Stimulated activated CD4-positive, alpha-beta T cell treated with anti-CD3 and anti-CD28 coated beads, Interleukin-4, amount 100 ng/mL, for 48 hours (primary cell): ENCODE measurements around the gene ANKFN1.

Source experiments
- DNase-seq, 2 donors: peaks; one replicate each; pipeline ENCODE4 v3.0.0-alpha.2; 2020; ENCODE audit warnings: low read depth in 2 of 2

ANKFN1 gene

DNA sequence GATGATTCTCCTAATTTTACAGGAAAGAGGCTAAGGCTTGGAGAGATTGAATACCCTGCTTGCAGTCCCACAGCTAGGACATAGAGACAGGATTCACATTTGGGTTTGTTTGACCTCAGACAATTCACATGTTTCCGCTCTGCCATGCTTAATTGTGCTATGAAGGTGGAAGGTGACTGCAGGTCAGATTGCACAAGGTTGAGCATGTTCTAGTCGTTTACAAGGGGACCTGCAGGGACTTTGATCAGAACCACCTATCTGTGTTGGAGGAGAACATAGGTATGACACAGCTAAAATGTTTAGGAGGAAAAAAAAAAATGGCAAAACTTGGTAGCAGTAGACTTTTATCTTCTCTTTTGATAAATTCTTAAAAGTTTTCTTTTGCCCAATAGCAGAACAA, 4.9 kb upstream of the ANKFN1 start:
- DNase-seq = no peak

DNA sequence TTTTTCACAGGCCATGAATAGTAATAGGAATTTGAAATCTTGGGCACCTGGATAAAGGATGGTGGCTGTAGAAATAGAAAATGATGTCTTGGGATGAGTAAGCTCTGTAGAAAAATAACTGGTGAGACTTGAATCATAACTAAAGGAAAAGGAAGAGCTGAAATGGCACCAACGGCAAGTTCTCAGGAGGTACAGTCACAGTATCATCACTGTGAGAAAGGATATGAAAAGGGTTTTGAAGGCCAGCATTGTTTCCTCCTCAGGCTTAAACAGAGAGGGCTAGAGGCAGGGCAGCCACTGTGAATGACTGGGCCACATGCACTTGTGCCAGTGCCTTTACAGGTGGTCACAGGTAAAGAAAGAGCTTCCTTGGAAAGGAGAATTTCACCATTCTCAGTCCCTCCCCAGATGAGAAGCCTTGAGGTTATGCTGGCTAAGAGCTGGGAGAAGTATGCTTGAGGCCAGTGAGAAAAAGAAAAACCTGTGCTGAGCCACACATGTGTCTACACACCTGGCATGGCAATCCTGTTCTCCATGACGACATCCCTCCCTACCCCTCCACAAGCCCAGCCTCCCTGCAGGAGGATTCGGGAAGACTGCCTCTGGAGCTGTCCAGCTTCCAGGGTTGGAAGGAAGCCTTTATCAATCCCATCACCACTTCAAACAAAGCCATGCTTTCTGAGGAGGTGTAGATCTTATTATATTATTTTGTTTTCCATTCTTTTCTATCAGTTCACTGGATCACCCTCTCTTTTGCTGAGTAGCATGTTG, 3.8 kb upstream of the ANKFN1 start:
- no peak for DNase-seq

DNA sequence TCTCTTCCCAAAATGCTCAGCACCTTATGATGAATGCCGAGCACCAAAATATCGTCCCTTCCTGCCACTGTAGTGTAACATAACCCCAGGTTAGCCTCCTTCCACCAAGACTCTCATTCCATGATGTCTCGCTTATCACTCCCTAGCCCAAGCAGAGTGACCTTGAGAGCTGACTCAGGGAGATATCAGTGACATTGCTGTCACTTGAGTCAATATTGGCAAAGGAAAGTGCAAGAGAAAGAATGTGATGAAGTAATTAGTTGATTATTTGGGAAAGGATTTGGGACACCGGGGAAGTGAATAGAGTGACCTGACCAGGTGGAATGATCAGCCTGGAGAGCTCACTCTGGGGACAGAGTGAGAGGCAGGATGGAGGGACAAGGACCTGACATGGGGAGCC, 2.6 kb upstream of the ANKFN1 start:
- no peak for DNase-seq

DNA sequence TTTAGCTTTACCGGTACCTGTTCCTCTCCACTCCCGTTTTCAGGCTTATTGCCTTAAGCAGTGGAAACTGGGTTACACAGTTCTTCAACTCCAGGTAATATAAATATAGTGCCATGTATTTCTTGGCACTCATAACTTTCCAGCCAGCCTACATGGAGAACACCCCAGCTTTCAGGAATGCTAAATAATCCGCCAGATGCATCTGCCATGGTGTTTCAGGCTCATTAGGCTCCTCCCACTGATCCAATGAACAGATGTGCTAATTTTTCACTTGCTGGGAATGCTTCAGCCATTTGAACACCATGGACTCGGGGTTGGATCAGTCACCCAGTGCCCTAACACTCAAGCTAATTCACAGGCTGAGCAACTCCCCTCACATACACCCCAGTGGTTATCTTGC, 4.6 kb downstream of the ANKFN1 start:
- no peak for DNase-seq

DNA sequence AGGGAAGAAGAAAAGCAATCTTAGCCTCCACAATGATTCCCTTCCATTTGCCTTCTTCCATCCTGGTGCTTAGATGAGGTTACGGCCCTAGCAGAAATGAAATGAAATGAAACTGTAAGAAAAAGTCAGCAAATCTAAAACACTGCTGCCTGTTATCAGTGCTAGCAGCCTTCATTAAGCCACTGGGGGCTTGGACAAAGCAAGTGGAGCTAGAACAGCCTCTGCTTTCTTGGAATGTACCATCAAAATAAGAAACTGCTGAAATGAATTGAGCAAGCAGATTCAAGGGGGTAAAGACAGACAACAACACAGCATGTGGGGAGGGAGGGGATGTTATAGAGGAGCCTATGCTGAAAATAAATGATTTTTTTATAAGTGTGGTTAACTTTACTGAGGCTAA, 5.1 kb downstream of the ANKFN1 start:
- no peak for DNase-seq

- no peak for DNase-seq
Observed at GRCh38 chr17:56158915-56159825, 5.9 kb downstream of the ANKFN1 start.

DNA sequence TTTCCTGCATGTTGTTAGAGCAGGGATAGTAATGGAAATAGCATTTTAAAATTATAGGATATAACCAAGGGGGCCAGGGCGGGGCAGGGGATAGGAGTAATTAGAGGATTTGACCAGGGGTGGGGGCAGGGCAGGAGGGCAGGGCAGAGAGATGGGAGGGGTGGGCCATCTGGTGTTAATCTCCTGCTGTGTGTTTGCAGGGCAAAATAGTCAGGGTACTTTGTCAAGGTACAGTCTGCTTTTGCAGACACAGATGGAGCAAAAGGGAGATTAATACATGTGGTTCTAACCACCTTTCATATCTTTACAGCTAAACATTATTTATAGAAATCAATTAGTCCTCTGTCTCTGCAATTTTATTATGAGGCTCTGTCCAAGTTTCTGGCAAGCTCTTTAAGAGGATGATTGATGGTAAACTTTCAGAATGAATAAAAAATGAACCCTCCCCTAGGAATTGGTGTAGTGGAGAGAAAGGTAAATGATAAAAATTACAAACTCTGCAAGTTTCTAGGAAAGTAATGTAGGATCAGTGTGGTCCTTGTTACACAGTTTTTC, 6.6 kb downstream of the ANKFN1 start:
- DNase-seq = no peak

- DNase-seq = no peak
Observed at GRCh38 chr17:56160422-56160821, 7.1 kb downstream of the ANKFN1 start.

GRCh38 chr17:56165072-56165641, 11.9 kb downstream of the ANKFN1 start:
- no peak for DNase-seq

- DNase-seq = no peak
Observed at GRCh38 chr17:56167491-56167890, 14.2 kb downstream of the ANKFN1 start.

DNA sequence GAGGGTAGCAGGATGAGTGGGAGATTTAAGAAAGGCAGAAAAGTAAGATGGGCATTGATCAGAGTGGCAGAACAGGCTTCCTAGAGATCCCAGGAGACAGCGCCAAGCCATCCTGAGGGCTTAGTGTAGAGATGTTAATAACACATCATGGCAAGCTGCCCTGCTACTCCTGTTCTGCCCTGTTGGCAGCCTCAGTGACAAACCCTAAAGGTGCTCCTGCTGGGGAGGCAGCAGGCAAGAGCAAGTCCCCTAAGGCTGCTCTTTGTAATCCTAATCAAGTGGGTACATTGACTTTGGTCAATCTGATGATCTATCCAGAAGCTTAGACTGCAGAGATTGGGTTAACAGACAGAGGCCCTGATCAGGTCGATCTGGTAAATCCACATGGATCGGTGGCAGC, 16.3 kb downstream of the ANKFN1 start:
- no peak for DNase-seq

DNA sequence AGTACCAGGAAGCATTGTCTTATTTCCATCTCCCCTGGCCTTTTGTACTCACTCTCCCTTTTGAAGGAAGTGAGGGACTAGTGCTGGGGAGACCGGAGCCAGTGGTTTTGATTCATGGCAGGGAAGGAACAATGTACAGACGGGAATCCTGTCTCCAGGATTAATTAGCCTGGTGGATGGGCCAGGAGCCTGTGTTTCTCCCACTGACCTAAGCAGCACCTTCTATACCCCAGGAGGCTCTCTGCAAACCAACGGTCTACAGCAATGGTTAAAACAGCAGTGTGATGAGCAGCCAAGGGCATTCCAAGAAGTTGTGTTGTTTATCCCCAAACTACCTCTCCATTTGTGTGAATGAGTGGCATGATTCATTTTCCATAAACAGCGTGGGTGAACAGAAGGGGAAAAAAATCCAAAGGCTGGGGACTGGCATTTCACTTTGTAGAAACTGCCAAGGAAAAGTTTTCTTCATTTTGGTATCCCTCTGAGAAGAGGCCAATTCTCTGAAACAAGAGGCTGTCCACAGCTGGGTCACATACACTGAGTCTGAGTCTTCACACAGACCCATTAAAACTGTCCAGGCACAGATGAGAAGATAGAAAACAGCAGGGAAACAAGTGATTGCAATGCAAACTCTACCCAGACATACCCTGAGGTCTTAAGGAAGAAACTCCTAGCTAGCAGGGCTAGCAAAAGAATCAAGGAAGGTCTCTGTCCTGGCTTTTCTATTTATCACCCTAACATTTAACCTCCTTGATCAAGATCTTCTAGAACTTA, 18.1 kb downstream of the ANKFN1 start:
- DNase-seq = no peak

GRCh38 chr17:56172517-56172982, 19.3 kb downstream of the ANKFN1 start:
- DNase-seq = no peak

GRCh38 chr17:56173026-56173425, 19.8 kb downstream of the ANKFN1 start:
- DNase-seq = no peak

DNA sequence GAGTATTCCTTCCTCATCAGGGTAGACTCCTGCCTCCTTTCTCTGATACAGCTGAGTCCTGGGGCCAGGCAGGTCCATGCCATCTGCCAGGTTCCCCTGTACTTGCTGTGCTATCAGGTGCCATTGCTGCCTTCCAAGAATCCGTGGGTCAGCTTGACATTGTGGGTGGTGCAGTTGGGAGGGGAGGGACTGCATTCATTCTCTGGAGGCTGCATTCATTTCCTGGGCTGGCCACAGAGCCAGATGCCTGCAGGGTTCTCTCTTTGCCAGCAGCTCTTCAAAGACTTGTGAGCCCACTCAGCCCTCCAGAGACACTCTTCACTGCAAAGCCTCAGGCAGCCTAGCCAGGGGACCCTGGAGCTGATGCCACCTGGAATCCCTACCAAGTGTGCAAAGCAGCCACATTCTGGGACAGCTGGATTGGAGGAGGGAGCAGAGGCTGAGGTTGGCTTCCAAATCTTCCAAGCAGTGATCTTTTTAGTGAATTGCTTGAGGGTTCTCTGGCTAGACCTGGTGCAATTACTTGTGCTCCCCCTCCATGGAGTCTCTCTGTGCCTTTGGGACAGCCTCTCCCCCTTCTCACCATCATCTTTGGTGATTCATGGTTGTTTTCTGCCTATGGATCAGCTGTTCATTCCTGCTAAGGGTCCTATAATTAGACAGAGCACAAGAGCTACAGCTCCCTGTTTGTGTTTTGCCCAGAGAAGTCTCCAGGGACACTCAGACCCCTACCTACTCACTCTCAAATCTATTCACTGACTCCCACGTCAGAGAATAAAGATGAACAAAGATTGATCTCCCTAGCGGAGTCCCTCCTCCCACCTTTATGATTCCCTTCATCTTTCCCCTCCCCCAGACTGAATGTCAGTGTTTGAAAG, 20.9 kb downstream of the ANKFN1 start:
- DNase-seq = no peak

DNA sequence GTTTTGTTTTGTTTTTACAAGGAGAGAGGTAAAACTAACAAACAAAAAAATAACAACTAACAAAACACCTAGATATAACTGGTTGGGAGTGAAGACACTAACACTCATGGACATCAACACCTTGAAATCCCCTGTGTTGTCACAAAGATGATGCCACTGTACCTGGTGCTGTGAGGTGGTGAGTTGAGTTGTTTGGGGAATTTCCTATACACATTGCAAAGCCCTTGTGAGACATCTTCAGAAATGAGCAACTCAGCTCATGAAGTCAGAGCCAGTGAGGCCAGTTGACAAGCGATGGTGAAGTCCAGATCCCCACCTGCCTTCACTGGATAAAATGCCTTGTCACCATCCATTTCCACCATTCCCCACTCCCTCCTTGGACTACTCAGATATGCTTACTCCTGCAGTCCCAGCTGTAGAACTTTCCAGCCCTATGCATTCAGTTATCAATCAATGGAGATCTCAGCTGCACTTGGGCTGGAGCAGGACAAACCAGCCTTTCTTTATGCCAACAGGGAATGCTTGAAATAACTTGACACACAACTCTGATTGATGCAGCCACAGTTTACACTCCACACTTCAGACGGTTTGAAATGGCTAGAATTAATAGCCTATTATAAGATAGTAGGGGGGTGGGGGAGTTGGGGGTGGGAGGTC, 22.2 kb downstream of the ANKFN1 start:
- no peak for DNase-seq

GRCh38 chr17:56176091-56176490, 22.8 kb downstream of the ANKFN1 start:
- no peak for DNase-seq

GRCh38 chr17:56177361-56177760, 24.1 kb downstream of the ANKFN1 start:
- no peak for DNase-seq

GRCh38 chr17:56178203-56178602, 24.9 kb downstream of the ANKFN1 start:
- no peak for DNase-seq

DNA sequence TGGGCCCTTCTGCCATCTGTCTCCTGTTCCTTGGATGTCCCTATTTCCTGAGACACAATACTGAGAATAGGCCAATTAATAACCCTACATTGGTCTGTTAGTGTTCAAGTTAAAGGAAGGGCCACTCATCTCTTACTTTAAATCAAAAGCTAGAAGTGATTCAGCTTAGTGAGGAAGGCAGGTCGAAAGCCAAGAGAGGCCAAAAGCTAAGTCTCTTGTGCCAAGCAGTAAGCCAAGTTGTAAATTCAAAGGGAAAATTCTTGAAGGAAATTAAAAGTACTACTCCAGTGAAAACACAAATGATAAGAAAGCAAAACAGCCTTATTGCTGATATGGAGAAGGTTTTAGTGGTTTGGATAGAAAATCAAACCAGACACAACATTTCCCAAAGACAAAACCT, 28.8 kb downstream of the ANKFN1 start:
- no peak for DNase-seq
